A549 (cell line): ENCODE measurements around the gene TTC27. TPM values are rescaled to one million over a fixed set of nuclear protein-coding genes. Genes with fewer than 3 reads are reported as not detected.

Experiments used
- ATAC-seq, 2 experiments: fragments of 200-7000 bp in 1 of 2; fragments of >200 bp in 1 of 2; cut with Nextera tagmentation in 1 of 2; cut with Tn5 transposase in 1 of 2; 3 replicates each; pipeline versions ENCODE4 v1.8.0 to v1.9.1; 2018 to 2020; ENCODE audit warnings: mild to moderate bottlenecking in 1 of 2, moderate library complexity in 1 of 2
- CTCF ChIA-PET: fragments of 300-600 bp; sonication (Branson Sonifier 250); formaldehyde crosslinking; extraction: SDS; loops from one replicate; lab custom pipeline; 2021; ENCODE audit warnings: antibody characterized with exemption, inconsistent platforms; lab: Yijun Ruan, JAX
- POLR2A ChIA-PET: fragments of 350-600 bp; formaldehyde crosslinking; extraction: SDS; loops from one replicate; lab custom pipeline; 2021; ENCODE audit warnings: antibody characterized with exemption, inconsistent platforms; lab: Yijun Ruan, JAX
- DNase-seq, 2 experiments: peaks; one replicate each; pipeline versions ENCODE4 v3.0.0 to v3.0.0-alpha.2; 2011 to 2016; ENCODE audit warnings: low read depth in 1 of 2, low spot score in 1 of 2
- FAIRE-seq: peaks from 2 replicates; lab custom pipeline; 2011; peaks lifted over from hg19 to GRCh38; lab: Jason Lieb, UNC
- H3K27ac ChIP-seq, 2 experiments: fragments of >200 bp; sonication (Bioruptor Twin); formaldehyde crosslinking; 3 replicates each; pipeline ENCODE4 v1.5.1; 2016 to 2017
- H3K4me1 ChIP-seq: fragments of >200 bp; sonication (Bioruptor Twin); formaldehyde crosslinking; 3 replicates; pipeline ENCODE4 v1.6.1; 2016
- H3K4me2 ChIP-seq: fragments of >200 bp; sonication (Bioruptor Twin); formaldehyde crosslinking; 3 replicates; pipeline ENCODE4 v1.6.1; 2016
- H3K4me3 ChIP-seq: fragments of >200 bp; sonication (Bioruptor Twin); formaldehyde crosslinking; 3 replicates; pipeline ENCODE4 v1.5.1; 2016
- H3K9me3 ChIP-seq: fragments of >200 bp; sonication (Bioruptor Twin); formaldehyde crosslinking; 3 replicates; pipeline ENCODE4 v1.6.1; 2016
- CBX2 ChIP-seq: fragments of 200-600 bp; sonication (generic); IDR thresholded peaks from 2 replicates; pipeline ENCODE4 v1.6.1; 2016; ENCODE audit warnings: low read depth, mild to moderate bottlenecking, borderline replicate concordance
- CBX8 ChIP-seq: fragments of 200-600 bp; sonication (generic); IDR thresholded peaks from 2 replicates; pipeline ENCODE4 v1.6.1; 2016
- CEBPB ChIP-seq, 2 experiments: fragments of >200 bp in 1 of 2; sonication (Bioruptor Twin) in 1 of 2; formaldehyde crosslinking in 1 of 2; IDR thresholded peaks; 2 replicates each; pipeline ENCODE4 v1.6.1; 2012 to 2016
- CHD2 ChIP-seq: fragments of 150-350 bp; IDR thresholded peaks from 2 replicates; pipeline ENCODE4 v1.6.1; 2014; ENCODE audit warnings: low read length; ENCODE audit not compliant: partially characterized antibody
- E2F6 ChIP-seq: IDR thresholded peaks from 2 replicates; pipeline ENCODE4 v1.6.1; 2012; ENCODE audit warnings: low read depth, borderline replicate concordance
- EHMT2 ChIP-seq: fragments of 200-600 bp; sonication (generic); IDR thresholded peaks from 2 replicates; pipeline ENCODE4 v1.6.1; 2016; ENCODE audit warnings: antibody characterized with exemption, low read depth, mild to moderate bottlenecking, moderate library complexity
- EP300 ChIP-seq, 2 experiments: fragments of >200 bp; sonication (Bioruptor Twin); formaldehyde crosslinking; IDR thresholded peaks; 2 replicates in 1 of 2; 3 replicates in 1 of 2; pipeline ENCODE4 v1.6.1; 2016 to 2017
- ESRRA ChIP-seq: fragments of 150-350 bp; IDR thresholded peaks from 2 replicates; pipeline ENCODE4 v1.6.1; 2014; ENCODE audit warnings: mild to moderate bottlenecking, low read length, borderline replicate concordance
- FOSB ChIP-seq: fragments of 250-450 bp; sonication (Bioruptor Pico); IDR thresholded peaks from 2 replicates; pipeline ENCODE4 v1.5.0; 2020; ENCODE audit warnings: mild to moderate bottlenecking, moderate library complexity
- FOXS1 ChIP-seq: fragments of 250-450 bp; sonication (Bioruptor Pico); IDR thresholded peaks from 2 replicates; pipeline ENCODE4 v1.5.0; 2020; ENCODE audit warnings: mild to moderate bottlenecking, moderate library complexity
- HOXB5 ChIP-seq: fragments of 250-450 bp; sonication (Bioruptor Pico); IDR thresholded peaks from 2 replicates; pipeline ENCODE4 v1.5.0; 2020; ENCODE audit warnings: mild to moderate bottlenecking, moderate library complexity
- JUN ChIP-seq, 2 experiments: fragments of >200 bp; sonication (Bioruptor Twin); formaldehyde crosslinking; IDR thresholded peaks; 2 replicates in 1 of 2; 3 replicates in 1 of 2; pipeline ENCODE4 v1.6.1; 2016 to 2017
- KDM1A ChIP-seq: fragments of 200-600 bp; sonication (generic); IDR thresholded peaks from 2 replicates; pipeline ENCODE4 v1.6.1; 2016; ENCODE audit warnings: low read depth, mild to moderate bottlenecking
- MAFK ChIP-seq: fragments of 450-650 bp; IDR thresholded peaks from 2 replicates; pipeline ENCODE4 v1.6.1; 2014; ENCODE audit not compliant: partially characterized antibody
- NFE2L2 ChIP-seq: fragments of 150-350 bp; conservative IDR thresholded peaks from 2 replicates; pipeline ENCODE4 v1.6.1; 2014; ENCODE audit warnings: low read length
- NR3C1 ChIP-seq: fragments of >200 bp; sonication (Bioruptor Twin); formaldehyde crosslinking; IDR thresholded peaks from 3 replicates; pipeline ENCODE4 v1.6.1; 2017
- PHF8 ChIP-seq: fragments of 200-600 bp; sonication (generic); IDR thresholded peaks from 2 replicates; pipeline ENCODE4 v1.6.1; 2016; ENCODE audit warnings: low read depth, mild to moderate bottlenecking, antibody characterized with exemption, moderate library complexity, borderline replicate concordance
- POLR2A ChIP-seq: IDR thresholded peaks from 2 replicates; pipeline ENCODE4 v1.6.1; 2012; ENCODE audit warnings: mild to moderate bottlenecking, low read length
- RAD21 ChIP-seq, 2 experiments: fragments of >200 bp in 1 of 2; sonication (Bioruptor Twin) in 1 of 2; formaldehyde crosslinking in 1 of 2; IDR thresholded peaks in 1 of 2; conservative IDR thresholded peaks in 1 of 2; 2 replicates in 1 of 2; 3 replicates in 1 of 2; pipeline ENCODE4 v1.6.1; 2012 to 2018; ENCODE audit warnings: inconsistent platforms in 1 of 2
- REST ChIP-seq: fragments of 200-600 bp; sonication (generic); IDR thresholded peaks from 2 replicates; pipeline ENCODE4 v1.6.1; 2016; ENCODE audit warnings: antibody characterized with exemption, mild to moderate bottlenecking, moderate library complexity
- SREBF2 ChIP-seq: fragments of 450-650 bp; IDR thresholded peaks from 2 replicates; pipeline ENCODE4 v1.6.1; 2014; ENCODE audit warnings: mild to moderate bottlenecking, moderate library complexity
- TP53 ChIP-seq: fragments of 250-450 bp; sonication (Bioruptor Pico); IDR thresholded peaks from 2 replicates; pipeline ENCODE4 v1.5.0; 2021; ENCODE audit warnings: mild to moderate bottlenecking, moderate library complexity
- ZFP36 ChIP-seq: fragments of 450-650 bp; IDR thresholded peaks from 2 replicates; pipeline ENCODE4 v1.6.1; 2014; ENCODE audit warnings: borderline replicate concordance; ENCODE audit not compliant: partially characterized antibody
- ZNF302 ChIP-seq: fragments of 250-450 bp; sonication (Bioruptor Pico); IDR thresholded peaks from 2 replicates; pipeline ENCODE4 v1.9.0; 2021; ENCODE audit warnings: inconsistent platforms, mild to moderate bottlenecking, moderate library complexity
- WGBS: methylation state at CpG from one replicate; pipeline ENCODE4 v1.1.6; 2017; ENCODE audit errors: missing lambda C conversion rate; 5-methylcytosine and 5-hydroxymethylcytosine counted together
- polyA plus RNA-seq, 4 experiments: library from polyadenylated mRNA; depleted of rRNA in 3 of 4; stranded (reverse); fragments of >200 nt; fragmentation: RNase III in 1 of 4; extraction: RNeasy Plus Mini Kit Qiagen cat#74134 plus additional on column Dnase treatment in 1 of 4; gene quantifications; 2 replicates in 3 of 4; 3 replicates in 1 of 4; pipeline ENCODE4 v1.2.3, GENCODE V29; 2011 to 2017
- TF ChIP-seq, protein P1 (sequence below): fragments of >200 bp; sonication (Bioruptor Twin); formaldehyde crosslinking; IDR thresholded peaks from 3 replicates; pipeline ENCODE4 v1.6.1; 2016
- TF ChIP-seq, protein P2 (sequence below): IDR thresholded peaks from 2 replicates; pipeline ENCODE4 v1.6.1; 2012

The TTC27 gene
- polyA plus RNA-seq, 2 of the 4 experiments (the other 2 are of a cell fraction), result 21.7 to 56.2 TPM

DNA sequence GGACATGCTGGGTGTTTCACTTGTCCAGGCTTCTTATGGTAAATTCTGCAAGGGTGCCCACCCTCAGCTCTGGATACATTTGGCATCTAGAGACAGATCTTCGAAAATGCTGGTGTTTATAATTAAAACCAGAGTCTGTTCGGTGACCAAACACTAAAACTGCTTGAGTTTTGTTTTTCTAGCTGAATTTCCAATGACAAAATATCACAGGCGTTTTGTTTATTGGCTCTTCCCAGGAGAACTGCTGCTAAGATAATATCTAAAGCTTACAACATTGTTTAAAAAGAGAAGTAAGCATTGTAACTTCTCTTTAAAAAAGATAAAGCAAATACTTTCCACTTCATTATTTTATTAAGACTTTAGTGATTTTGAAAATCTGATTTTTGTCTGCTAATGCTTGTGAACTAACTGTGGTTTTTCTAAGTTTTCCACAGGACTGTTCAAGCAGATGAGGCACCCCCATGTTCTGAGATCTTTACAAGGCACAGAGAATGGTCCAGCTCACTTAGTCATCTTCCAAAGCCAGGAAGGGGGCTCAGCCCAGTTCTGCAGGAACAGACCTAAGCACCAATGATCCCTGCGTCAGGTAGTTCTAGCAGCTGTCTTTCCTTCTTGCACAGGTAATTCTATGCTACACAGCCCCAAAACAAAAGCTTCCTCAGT lies 224.1 kb downstream of the TTC27 start:
- Histone ChIP-seq H3K27ac (no peak overlapping the region), H3K4me2 (no peak overlapping the region), H3K9me3 (no peaks in the 10 kb centered on the region)
- 40% methylated on average over 4 of the region's 4 CpGs for WGBS
- POLR2A ChIA-PET, result no interaction called here
- FAIRE-seq, result no peak
- TF ChIP-seq NR3C1 (no peak), ZFP36 (no peak), PHF8 (no peak), SREBF2 (no peak), KDM1A (no peak), CBX8 (no peak)
- TF ChIP-seq, protein P1, sequence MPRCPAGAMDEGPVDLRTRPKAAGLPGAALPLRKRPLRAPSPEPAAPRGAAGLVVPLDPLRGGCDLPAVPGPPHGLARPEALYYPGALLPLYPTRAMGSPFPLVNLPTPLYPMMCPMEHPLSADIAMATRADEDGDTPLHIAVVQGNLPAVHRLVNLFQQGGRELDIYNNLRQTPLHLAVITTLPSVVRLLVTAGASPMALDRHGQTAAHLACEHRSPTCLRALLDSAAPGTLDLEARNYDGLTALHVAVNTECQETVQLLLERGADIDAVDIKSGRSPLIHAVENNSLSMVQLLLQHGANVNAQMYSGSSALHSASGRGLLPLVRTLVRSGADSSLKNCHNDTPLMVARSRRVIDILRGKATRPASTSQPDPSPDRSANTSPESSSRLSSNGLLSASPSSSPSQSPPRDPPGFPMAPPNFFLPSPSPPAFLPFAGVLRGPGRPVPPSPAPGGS, result no peak
- TF ChIP-seq, protein P2, sequence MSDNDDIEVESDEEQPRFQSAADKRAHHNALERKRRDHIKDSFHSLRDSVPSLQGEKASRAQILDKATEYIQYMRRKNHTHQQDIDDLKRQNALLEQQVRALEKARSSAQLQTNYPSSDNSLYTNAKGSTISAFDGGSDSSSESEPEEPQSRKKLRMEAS, result no peak
- TF ChIP-seq, all 56 proteins: peak for 0
- Histone ChIP-seq H3K4me1 (no peaks in the 10 kb centered on the region), H3K4me3 (no peak overlapping the region)
- CTCF ChIA-PET, result no interaction called here
- ATAC-seq (no peak), DNase-seq (no peak)

- TF ChIP-seq CHD2 (no peak), FOSB (CRISPR knock-in tag) (no peak), FOXS1 (CRISPR knock-in tag) (no peak), E2F6 (no peak), MAFK (no peak), JUN (IDR thresholded peaks at IDR 0.05) (no peak), EP300 (IDR thresholded peaks at IDR 0.05) (no peak), NR3C1 (no peak), CBX2 (no peak), NFE2L2 (no peak), HOXB5 (CRISPR knock-in tag) (no peak)
- ChIA-PET CTCF (interaction anchor here (1.2 to 1.8 kb wide), 2 partner anchors 10 to 14 kb away, joined by 4 read pairs; no protein-coding TSS in a partner anchor), POLR2A (no interaction called here)
- Histone ChIP-seq H3K9me3 (no peaks in the 10 kb centered on the region), H3K27ac (no peak overlapping the region), H3K4me2 (no peak overlapping the region), H3K4me1 (no peaks in the 10 kb centered on the region), H3K4me3 (no peak overlapping the region)
- ATAC-seq (no peak), DNase-seq (no peak), FAIRE-seq (no peak)
- WGBS, result 85% methylated on average over 5 of the region's 5 CpGs
Observed at GRCh38 chr2:32852856-32853255, 225.0 kb downstream of the TTC27 start.

DNA sequence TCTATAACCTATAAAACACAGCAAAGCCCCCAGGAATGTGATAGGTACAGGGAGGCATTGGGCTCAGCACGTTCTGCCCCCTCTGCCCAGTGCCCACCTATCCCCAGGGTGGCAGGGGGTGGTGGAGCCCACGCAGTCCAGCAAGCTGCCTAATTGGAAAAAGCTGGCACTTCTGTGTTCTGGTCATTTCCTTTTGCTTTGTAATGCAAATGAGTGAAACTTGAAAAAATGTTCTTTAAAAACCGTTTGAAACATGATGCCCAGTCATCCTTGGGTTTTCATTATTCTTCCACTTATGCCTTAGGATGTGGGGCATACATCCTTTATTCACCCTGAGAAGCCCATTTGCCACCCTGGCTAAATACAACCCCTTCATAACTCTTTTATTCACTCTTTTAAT lies 229.0 kb downstream of the TTC27 start:
- WGBS, result 26% methylated on average over 3 of the region's 3 CpGs
- Histone ChIP-seq H3K9me3 (no peaks in the 10 kb centered on the region), H3K4me2 (no peak overlapping the region), H3K27ac (no peak overlapping the region), H3K4me1 (no peaks in the 10 kb centered on the region), H3K4me3 (no peak overlapping the region)
- ChIA-PET CTCF (interaction anchor here (0.5 to 1.0 kb wide), 2 partner anchors 17 to 1446 kb away, joined by 3 read pairs; no protein-coding TSS in a partner anchor), POLR2A (no interaction called here)
- no peak for TF ChIP-seq TP53 (CRISPR knock-in tag)
- no peak for TF ChIP-seq POLR2A
- TF ChIP-seq ZNF302 (CRISPR knock-in tag), result no peak
- TF ChIP-seq JUN (IDR thresholded peaks at IDR 0.05), result no peak
- TF ChIP-seq RAD21 (conservative IDR thresholded peaks at IDR 0.05 in 1 of 2, IDR thresholded peaks at IDR 0.05 in 1 of 2), result no peak
- TF ChIP-seq REST, result no peak
- TF ChIP-seq CEBPB (IDR thresholded peaks at IDR 0.05), result no peak
- TF ChIP-seq EHMT2, result no peak
- TF ChIP-seq ESRRA, result no peak
- ATAC-seq, result no peak
- no peak for FAIRE-seq
- no peak for DNase-seq
